Measurements from ENCODE around the gene PSMA1.

DNA sequence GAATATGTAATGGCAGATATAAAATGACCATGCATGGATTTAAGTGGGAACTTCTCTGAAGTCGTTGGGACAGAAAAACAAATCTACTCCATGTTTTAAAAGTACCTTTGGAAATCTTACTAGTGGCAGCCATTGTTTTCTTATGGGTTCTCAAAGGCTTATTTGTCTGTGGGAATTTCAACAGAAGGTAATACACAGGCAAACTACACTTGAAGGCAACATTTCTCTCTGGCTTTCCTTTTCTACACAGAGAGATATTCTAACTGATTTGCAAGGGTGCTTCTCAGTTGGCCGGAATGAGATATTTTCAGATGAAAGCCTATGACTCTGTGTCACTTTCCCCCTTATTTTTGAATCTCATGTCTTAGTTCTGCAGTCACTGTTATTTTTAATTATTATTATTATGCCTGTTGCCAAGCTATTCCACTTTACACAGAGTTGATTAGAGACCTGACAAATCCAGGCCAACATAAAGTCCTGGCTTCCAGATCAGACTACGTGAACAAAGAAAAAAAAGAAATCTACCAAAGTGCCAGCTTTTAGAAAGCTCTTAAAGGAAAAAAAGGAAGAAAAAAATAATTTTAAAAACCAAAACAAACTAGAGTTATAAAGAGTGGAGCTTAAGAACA lies 18.9 kb upstream of the PSMA1 start:
- TF ChIP-seq, protein P1, sequence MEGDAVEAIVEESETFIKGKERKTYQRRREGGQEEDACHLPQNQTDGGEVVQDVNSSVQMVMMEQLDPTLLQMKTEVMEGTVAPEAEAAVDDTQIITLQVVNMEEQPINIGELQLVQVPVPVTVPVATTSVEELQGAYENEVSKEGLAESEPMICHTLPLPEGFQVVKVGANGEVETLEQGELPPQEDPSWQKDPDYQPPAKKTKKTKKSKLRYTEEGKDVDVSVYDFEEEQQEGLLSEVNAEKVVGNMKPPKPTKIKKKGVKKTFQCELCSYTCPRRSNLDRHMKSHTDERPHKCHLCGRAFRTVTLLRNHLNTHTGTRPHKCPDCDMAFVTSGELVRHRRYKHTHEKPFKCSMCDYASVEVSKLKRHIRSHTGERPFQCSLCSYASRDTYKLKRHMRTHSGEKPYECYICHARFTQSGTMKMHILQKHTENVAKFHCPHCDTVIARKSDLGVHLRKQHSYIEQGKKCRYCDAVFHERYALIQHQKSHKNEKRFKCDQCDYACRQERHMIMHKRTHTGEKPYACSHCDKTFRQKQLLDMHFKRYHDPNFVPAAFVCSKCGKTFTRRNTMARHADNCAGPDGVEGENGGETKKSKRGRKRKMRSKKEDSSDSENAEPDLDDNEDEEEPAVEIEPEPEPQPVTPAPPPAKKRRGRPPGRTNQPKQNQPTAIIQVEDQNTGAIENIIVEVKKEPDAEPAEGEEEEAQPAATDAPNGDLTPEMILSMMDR (conservative IDR thresholded peaks at IDR 0.05; ENCODE audit: low read length): no peak
- no peak for TF ChIP-seq EZH2phosphoT487 (IDR thresholded peaks at IDR 0.05; ENCODE audit: borderline replicate concordance, low read depth, low read length)

All from OCI-LY7 (cell line).